H9 (cell line): ENCODE results near the gene TMEM208. TPM values are rescaled to one million over a fixed set of nuclear protein-coding genes. Genes with fewer than 3 reads are reported as not detected.
A peak's percentile ranks its signal among the peaks of the same experiment; 100 is the strongest.

ENCODE experiments used
- DNase-seq: peaks from one replicate; pipeline ENCODE4 v3.0.0-alpha.2; 2017
- H2AFZ ChIP-seq: one replicate; pipeline ENCODE4 v1.6.1; 2013; ENCODE audit warnings: mild to moderate bottlenecking, low read length, control low read depth, moderate library complexity
- H2AK5ac ChIP-seq: 2 replicates; pipeline ENCODE4 v1.6.1; 2013; ENCODE audit warnings: low read length, control low read depth, mixed read lengths; ENCODE audit not compliant: insufficient read length
- H2BK120ac ChIP-seq: one replicate; pipeline ENCODE4 v1.6.1; 2013; ENCODE audit warnings: low read depth, mild to moderate bottlenecking, low read length, control low read depth, inconsistent platforms; ENCODE audit not compliant: poor library complexity, severe bottlenecking
- H2BK12ac ChIP-seq: 2 replicates; pipeline ENCODE4 v1.6.1; 2013; ENCODE audit warnings: low read length, control low read depth, mixed read lengths, low read depth; ENCODE audit not compliant: insufficient read length
- H2BK15ac ChIP-seq: 2 replicates; pipeline ENCODE4 v1.6.1; 2013; ENCODE audit warnings: low read depth, low read length, control low read depth
- H2BK20ac ChIP-seq: one replicate; pipeline ENCODE4 v1.6.1; 2013; ENCODE audit warnings: low read depth, mild to moderate bottlenecking, low read length, control low read depth, inconsistent platforms; ENCODE audit not compliant: poor library complexity, severe bottlenecking
- H2BK5ac ChIP-seq: 2 replicates; pipeline ENCODE4 v1.6.1; 2013; ENCODE audit warnings: low read length, control low read depth, mixed read lengths; ENCODE audit not compliant: insufficient read length
- H3K14ac ChIP-seq: 2 replicates; pipeline ENCODE4 v1.6.1; 2013; ENCODE audit warnings: low read length, control low read depth; ENCODE audit not compliant: insufficient read depth
- H3K18ac ChIP-seq: 2 replicates; pipeline ENCODE4 v1.6.1; 2013; ENCODE audit warnings: low read depth, mild to moderate bottlenecking, mixed read lengths, low read length, control low read depth; ENCODE audit not compliant: insufficient read length
- H3K23ac ChIP-seq: 2 replicates; pipeline ENCODE4 v1.6.1; 2013; ENCODE audit warnings: low read length, control low read depth, mixed read lengths, low read depth; ENCODE audit not compliant: insufficient read length
- H3K23me2 ChIP-seq: 2 replicates; pipeline ENCODE4 v1.6.1; 2013; ENCODE audit warnings: low read depth, mild to moderate bottlenecking, mixed read lengths, low read length, control low read depth; ENCODE audit not compliant: insufficient read length, poor library complexity, severe bottlenecking
- H3K27ac ChIP-seq: 2 replicates; pipeline ENCODE4 v1.5.1; 2013; ENCODE audit warnings: low read length, control low read depth, mixed read lengths, low read depth; ENCODE audit not compliant: insufficient read length
- H3K27me3 ChIP-seq: 2 replicates; pipeline ENCODE4 v1.6.1; 2013; ENCODE audit warnings: low read length, control low read depth, inconsistent platforms; ENCODE audit not compliant: insufficient read depth
- H3K4ac ChIP-seq: 2 replicates; pipeline ENCODE4 v1.6.1; 2013; ENCODE audit warnings: low read depth, mild to moderate bottlenecking, control low read depth, inconsistent platforms, low read length, moderate library complexity
- H3K4me1 ChIP-seq: 2 replicates; pipeline ENCODE4 v1.6.1; 2013; ENCODE audit warnings: low read length, control low read depth, inconsistent platforms; ENCODE audit not compliant: insufficient read depth
- H3K4me2 ChIP-seq: 2 replicates; pipeline ENCODE4 v1.6.1; 2013; ENCODE audit warnings: low read length, control low read depth, mixed read lengths; ENCODE audit not compliant: insufficient read length, insufficient read depth
- H3K56ac ChIP-seq: 2 replicates; pipeline ENCODE4 v1.6.1; 2013; ENCODE audit warnings: low read depth, mild to moderate bottlenecking, mixed read lengths, low read length, control low read depth; ENCODE audit not compliant: insufficient read length
- H3K79me1 ChIP-seq: 2 replicates; pipeline ENCODE4 v1.6.1; 2013; ENCODE audit warnings: low read depth, mild to moderate bottlenecking, moderate library complexity, low read length, control low read depth, inconsistent platforms; ENCODE audit not compliant: insufficient read depth, poor library complexity, severe bottlenecking
- H3K79me2 ChIP-seq: 2 replicates; pipeline ENCODE4 v1.6.1; 2013; ENCODE audit warnings: low read length, control low read depth, inconsistent platforms; ENCODE audit not compliant: insufficient read depth
- H3K9ac ChIP-seq: 2 replicates; pipeline ENCODE4 v1.6.1; 2013; ENCODE audit warnings: low read length, control low read depth, mixed read lengths; ENCODE audit not compliant: insufficient read length; ENCODE audit errors: extremely low read depth
- H3K9me3 ChIP-seq: one replicate; pipeline ENCODE4 v1.6.1; 2013; ENCODE audit warnings: low read depth, low read length, inconsistent platforms; ENCODE audit not compliant: control insufficient read depth
- H3T11ph ChIP-seq: one replicate; pipeline ENCODE4 v1.6.1; 2013; ENCODE audit warnings: mild to moderate bottlenecking, low read length, control low read depth, inconsistent platforms
- H4K20me1 ChIP-seq: one replicate; pipeline ENCODE4 v1.6.1; 2013; ENCODE audit not compliant: control insufficient read depth, insufficient read length, insufficient read depth
- H4K5ac ChIP-seq: 2 replicates; pipeline ENCODE4 v1.6.1; 2013; ENCODE audit warnings: low read depth, mild to moderate bottlenecking, mixed read lengths, low read length, control low read depth; ENCODE audit not compliant: insufficient read length
- H4K8ac ChIP-seq: replicated peaks from 2 replicates; pipeline ENCODE4 v1.6.1; 2013; ENCODE audit warnings: low read length, control low read depth, mixed read lengths, low read depth; ENCODE audit not compliant: insufficient read length
- H4K91ac ChIP-seq: 2 replicates; pipeline ENCODE4 v1.6.1; 2013; ENCODE audit warnings: low read depth, mild to moderate bottlenecking, moderate library complexity, mixed read lengths, low read length, control low read depth; ENCODE audit not compliant: insufficient read length
- H3K27ac Mint-ChIP-seq, 3 experiments: 2 replicates in 2 of 3; 3 replicates in 1 of 3; pipeline ENCODE4 v1.8.0; 2020 to 2021; ENCODE audit warnings: mixed read lengths in 3 of 3, mild to moderate bottlenecking in 1 of 3, moderate library complexity in 1 of 3
- H3K27me3 Mint-ChIP-seq: 2 replicates; pipeline ENCODE4 v1.8.0; 2021; ENCODE audit warnings: low read depth, mild to moderate bottlenecking, moderate library complexity, mixed read lengths
- H3K36me3 Mint-ChIP-seq, 3 experiments: 2 replicates in 2 of 3; 3 replicates in 1 of 3; pipeline ENCODE4 v1.8.0; 2020 to 2021; ENCODE audit warnings: low read depth in 3 of 3, mixed read lengths in 3 of 3; ENCODE audit not compliant: insufficient read depth in 1 of 3
- H3K4me1 Mint-ChIP-seq, 2 experiments: 2 replicates each; pipeline ENCODE4 v1.8.0; 2020; ENCODE audit warnings: mixed read lengths in 2 of 2
- H3K4me3 Mint-ChIP-seq, 2 experiments: 2 replicates in 1 of 2; 3 replicates in 1 of 2; pipeline ENCODE4 v1.8.0; 2020 to 2021; ENCODE audit warnings: mild to moderate bottlenecking in 2 of 2, mixed read lengths in 2 of 2, moderate library complexity in 1 of 2
- H3K9me3 Mint-ChIP-seq, 2 experiments: 2 replicates in 1 of 2; 3 replicates in 1 of 2; pipeline ENCODE4 v1.8.0; 2020; ENCODE audit warnings: mild to moderate bottlenecking in 2 of 2, mixed read lengths in 2 of 2, moderate library complexity in 1 of 2
- WGBS: extraction: QIAGEN DNeasy Blood & Tissue Kit; methylation state at CpG from one replicate; pipeline ENCODE4 v1.1.7; 2013; ENCODE audit warnings: missing lambda C conversion rate, low lambda C conversion rate, mixed read lengths; ENCODE audit not compliant: insufficient read length; ENCODE audit errors: extremely low coverage; 5-methylcytosine and 5-hydroxymethylcytosine counted together
- total RNA-seq: library from RNA; stranded (reverse); gene quantifications from 2 replicates; pipeline ENCODE4 v1.2.1, GENCODE V29; 2021
- TF ChIP-seq, protein P1 (sequence below): fragments of 200-600 bp; sonication (generic); conservative IDR thresholded peaks from 3 replicates; pipeline ENCODE4 v1.8.0; 2021; ENCODE audit warnings: antibody characterized with exemption, mild to moderate bottlenecking

The TMEM208 gene
- total RNA-seq, 1 experiment from 2014 or later = 42.6 TPM

DNA sequence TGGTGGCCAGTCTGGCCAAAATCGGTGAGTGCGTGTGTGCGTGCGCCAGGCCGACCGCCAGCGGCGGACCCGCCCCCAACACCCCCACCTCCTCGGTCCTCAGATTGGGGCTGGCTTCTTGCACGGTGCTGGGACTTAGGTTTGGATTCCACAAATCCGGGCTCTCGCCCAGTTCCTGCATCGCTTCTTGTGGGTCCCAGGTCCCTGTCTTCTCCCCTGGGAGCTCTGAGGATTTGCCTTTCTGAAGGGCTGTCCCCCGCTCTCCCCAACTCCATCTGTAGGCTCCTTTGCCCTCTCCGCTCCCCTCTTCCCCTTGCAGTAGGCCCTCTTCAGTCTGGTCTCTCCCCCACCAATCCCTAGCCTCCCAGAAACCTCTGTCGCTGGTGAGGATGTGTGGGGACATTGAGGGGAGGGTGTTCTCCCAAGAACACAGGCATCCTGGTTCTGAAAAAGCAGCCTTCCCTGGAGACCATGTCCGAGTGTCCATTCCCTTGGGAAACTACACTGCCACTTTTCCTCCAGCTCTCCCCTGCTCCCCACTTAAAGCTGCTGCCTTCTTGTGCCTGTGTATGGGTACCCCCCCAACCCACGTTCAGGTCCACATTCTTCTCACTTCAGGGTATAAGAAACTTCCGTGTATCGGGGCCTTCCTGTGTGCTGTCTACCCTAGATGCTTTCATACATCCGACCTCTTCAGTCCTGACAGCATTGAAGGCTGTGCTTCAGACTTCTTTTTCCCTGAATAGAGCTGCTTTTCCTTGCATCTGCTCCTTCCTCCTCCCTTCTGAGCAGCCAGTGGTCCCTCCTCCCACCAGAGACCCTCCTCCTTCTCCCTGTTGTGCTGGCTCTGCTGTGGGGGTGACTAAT, 22.5 kb downstream of the TMEM208 start:
- Histone ChIP-seq H3K23ac (no peak overlapping the region), H3K9ac (no peak overlapping the region), H2AK5ac (no peak overlapping the region), H3K4me2 (peak overlapping the region; percentile 65), H4K8ac (no peak overlapping the region), H4K91ac (no peak overlapping the region), H3T11ph (no peak overlapping the region), H2BK120ac (no peak overlapping the region), H2BK5ac (no peak overlapping the region), H3K18ac (no peak overlapping the region), H3K27ac (no peak overlapping the region), H2BK15ac (no peak overlapping the region), H2AFZ (no peak overlapping the region), H3K9me3 (no peaks in the 10 kb centered on the region), H3K27me3 (no peaks in the 10 kb centered on the region; the same call in 1 of the 2 replicates), H4K20me1 (no peaks in the 10 kb centered on the region), H4K5ac (no peak overlapping the region), H3K4me1 (peaks cover 4% of the 10 kb centered on the region; the same call in 1 of the 2 replicates), H3K79me2 (no peaks in the 10 kb centered on the region), H3K14ac (no peak overlapping the region), H3K4ac (no peak overlapping the region), H3K23me2 (peaks cover 31% of the 10 kb centered on the region), H3K56ac (no peak overlapping the region), H3K79me1 (no peaks in the 10 kb centered on the region), H2BK12ac (no peak overlapping the region), H2BK20ac (no peak overlapping the region)
- H3K27ac Mint-ChIP-seq = peak overlapping the region in 1 of 3 experiments; percentile 7; a peak in 1 of 7 replicates
- peaks cover 0 to 2% (median 0%) of the 10 kb centered on the region in 3 experiments; a peak in 2 of 7 replicates for H3K36me3 Mint-ChIP-seq
- no CpG with 5 or more reads among the region's 22 CpGs for WGBS
- TF ChIP-seq, protein P1, sequence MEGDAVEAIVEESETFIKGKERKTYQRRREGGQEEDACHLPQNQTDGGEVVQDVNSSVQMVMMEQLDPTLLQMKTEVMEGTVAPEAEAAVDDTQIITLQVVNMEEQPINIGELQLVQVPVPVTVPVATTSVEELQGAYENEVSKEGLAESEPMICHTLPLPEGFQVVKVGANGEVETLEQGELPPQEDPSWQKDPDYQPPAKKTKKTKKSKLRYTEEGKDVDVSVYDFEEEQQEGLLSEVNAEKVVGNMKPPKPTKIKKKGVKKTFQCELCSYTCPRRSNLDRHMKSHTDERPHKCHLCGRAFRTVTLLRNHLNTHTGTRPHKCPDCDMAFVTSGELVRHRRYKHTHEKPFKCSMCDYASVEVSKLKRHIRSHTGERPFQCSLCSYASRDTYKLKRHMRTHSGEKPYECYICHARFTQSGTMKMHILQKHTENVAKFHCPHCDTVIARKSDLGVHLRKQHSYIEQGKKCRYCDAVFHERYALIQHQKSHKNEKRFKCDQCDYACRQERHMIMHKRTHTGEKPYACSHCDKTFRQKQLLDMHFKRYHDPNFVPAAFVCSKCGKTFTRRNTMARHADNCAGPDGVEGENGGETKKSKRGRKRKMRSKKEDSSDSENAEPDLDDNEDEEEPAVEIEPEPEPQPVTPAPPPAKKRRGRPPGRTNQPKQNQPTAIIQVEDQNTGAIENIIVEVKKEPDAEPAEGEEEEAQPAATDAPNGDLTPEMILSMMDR = 0 out of 3 replicates have a peak, but pooled peaks have one; percentile 4
- H3K27me3 Mint-ChIP-seq = peaks cover 24% of the 10 kb centered on the region
- H3K4me3 Mint-ChIP-seq = peak overlapping the region; percentile 75 to 83
- H3K9me3 Mint-ChIP-seq = no peaks in the 10 kb centered on the region
- H3K4me1 Mint-ChIP-seq = peaks cover 32 to 34% of the 10 kb centered on the region in 2 experiments
- no peak for DNase-seq
